Astrocyte of the spinal cord (primary cell): ENCODE data around the gene ZFP36.

Experiments
- DNase-seq: peaks from one replicate; pipeline ENCODE4 v3.0.0; 2011; ENCODE audit warnings: low read depth, low spot score
- H3K4me3 ChIP-seq: 2 replicates; pipeline ENCODE4 v1.5.1; 2011; ENCODE audit warnings: low read depth, mild to moderate bottlenecking, low read length, moderate library complexity
- CTCF ChIP-seq: IDR thresholded peaks from 2 replicates; pipeline ENCODE4 v1.5.1; 2012; ENCODE audit warnings: low read depth, mild to moderate bottlenecking, low read length, inconsistent platforms
- in situ Hi-C: cut with HindIII; loops from 2 replicates; pipeline ENCODE4 v1.10.0; 2017; ENCODE audit warnings: low sequenced_read_pairs

Gene ZFP36

GRCh38 chr19:39406656-39407409, at the start of gene ZFP36:
Gene ZFP36 (plus strand): TSS chr19:39406847. CDS start chr19:39406905, 58 bp downstream.
- peak; percentile 2 for TF ChIP-seq CTCF
- in situ Hi-C loops = no loop called here
- peak within 1 kb of the TSS; percentile 98 for H3K4me3 ChIP-seq
- peak; percentile 82 for DNase-seq

GRCh38 chr19:39359026-39359425, 47.6 kb upstream of the ZFP36 start:
- in situ Hi-C loops = no loop called here
- no peak for TF ChIP-seq CTCF
- no peak for DNase-seq
- no peak overlapping the region for H3K4me3 ChIP-seq

- no peak overlapping the region for H3K4me3 ChIP-seq
- no peak for DNase-seq
- in situ Hi-C loops = no loop called here
- no peak for TF ChIP-seq CTCF
These were observed 46.0 kb upstream of the ZFP36 start for GRCh38 chr19:39360599-39360998.

- DNase-seq = peak; percentile 78
- TF ChIP-seq CTCF = no peak
- no peak overlapping the region for H3K4me3 ChIP-seq
- in situ Hi-C loops = no loop called here
These were observed 43.7 kb upstream of the ZFP36 start for GRCh38 chr19:39362682-39363657.

GRCh38 chr19:39363901-39364457, 42.7 kb upstream of the ZFP36 start:
- in situ Hi-C loops = no loop called here
- H3K4me3 ChIP-seq = no peak overlapping the region
- DNase-seq = peak; percentile 37
- no peak for TF ChIP-seq CTCF

GRCh38 chr19:39365531-39365930, 41.1 kb upstream of the ZFP36 start:
- no peak overlapping the region for H3K4me3 ChIP-seq
- TF ChIP-seq CTCF = no peak
- in situ Hi-C loops = no loop called here
- DNase-seq = no peak
